GM23338 (cell line): ENCODE measurements around the gene MPZL1. TPM values are rescaled to one million over a fixed set of nuclear protein-coding genes. Genes with fewer than 3 reads are reported as not detected.

Experiments
- ATAC-seq: fragments of 200-7000 bp; cut with Tn5 transposase; 3 replicates; pipeline ENCODE4 v1.9.1; 2020
- DNase-seq: peaks from one replicate; pipeline ENCODE4 v3.0.0-alpha.2; 2015; ENCODE audit warnings: low spot score
- H2AFZ ChIP-seq: fragments of 200-600 bp; sonication (generic); 2 replicates; pipeline ENCODE4 v1.8.0; 2016; ENCODE audit warnings: antibody characterized with exemption, mild to moderate bottlenecking, moderate library complexity
- H3F3A ChIP-seq: fragments of 200-600 bp; sonication (generic); replicated peaks from 2 replicates; pipeline ENCODE4 v1.8.0; 2017; ENCODE audit warnings: antibody characterized with exemption, mixed run types, low read depth
- H3K27ac ChIP-seq: fragments of 200-600 bp; sonication (generic); 2 replicates; pipeline ENCODE4 v1.6.1; 2016; ENCODE audit warnings: low read depth
- H3K27me3 ChIP-seq: fragments of 200-600 bp; sonication (generic); 2 replicates; pipeline ENCODE4 v1.8.0; 2016; ENCODE audit warnings: mild to moderate bottlenecking, mixed run types, moderate library complexity; ENCODE audit not compliant: insufficient read depth
- H3K36me3 ChIP-seq: fragments of 200-600 bp; sonication (generic); 2 replicates; pipeline ENCODE4 v1.8.0; 2016; ENCODE audit warnings: mild to moderate bottlenecking; ENCODE audit not compliant: insufficient read depth
- H3K4me1 ChIP-seq: fragments of 200-600 bp; sonication (generic); 2 replicates; pipeline ENCODE4 v1.8.0; 2016; ENCODE audit warnings: mild to moderate bottlenecking, moderate library complexity; ENCODE audit not compliant: insufficient read depth
- H3K4me2 ChIP-seq: fragments of 200-600 bp; sonication (generic); 2 replicates; pipeline ENCODE4 v1.7.1; 2017; ENCODE audit warnings: mixed run types
- H3K4me3 ChIP-seq: fragments of 200-600 bp; sonication (generic); 2 replicates; pipeline ENCODE4 v1.6.1; 2016; ENCODE audit warnings: mixed run types
- H3K79me2 ChIP-seq: fragments of 200-600 bp; sonication (generic); replicated peaks from 2 replicates; pipeline ENCODE4 v1.8.0; 2017; ENCODE audit warnings: mild to moderate bottlenecking; ENCODE audit not compliant: insufficient read depth
- H3K9me2 ChIP-seq: fragments of 200-600 bp; sonication (generic); 2 replicates; pipeline ENCODE4 v1.8.0; 2017; ENCODE audit not compliant: insufficient read depth
- H4K20me1 ChIP-seq: fragments of 200-600 bp; sonication (generic); replicated peaks from 2 replicates; pipeline ENCODE4 v1.8.0; 2017; ENCODE audit warnings: mild to moderate bottlenecking; ENCODE audit not compliant: insufficient read depth
- H3K27ac Mint-ChIP-seq: 2 replicates; pipeline ENCODE4 v1.8.0; 2020; ENCODE audit warnings: inconsistent platforms, mild to moderate bottlenecking, moderate library complexity, mixed read lengths
- H3K27me3 Mint-ChIP-seq: 3 replicates; pipeline ENCODE4 v1.8.0; 2022; ENCODE audit warnings: low read depth, mild to moderate bottlenecking, moderate library complexity, mixed read lengths, inconsistent platforms; ENCODE audit not compliant: insufficient read depth, poor library complexity
- H3K36me3 Mint-ChIP-seq: 3 replicates; pipeline ENCODE4 v1.8.0; 2021; ENCODE audit warnings: low read depth, mild to moderate bottlenecking, inconsistent platforms, moderate library complexity, mixed read lengths
- H3K4me1 Mint-ChIP-seq: 3 replicates; pipeline ENCODE4 v1.8.0; 2020; ENCODE audit warnings: mild to moderate bottlenecking, inconsistent platforms, mixed read lengths
- H3K4me3 Mint-ChIP-seq: 3 replicates; pipeline ENCODE4 v1.8.0; 2021; ENCODE audit warnings: moderate library complexity, mild to moderate bottlenecking, inconsistent platforms, mixed read lengths
- H3K9me3 Mint-ChIP-seq: 3 replicates; pipeline ENCODE4 v1.8.0; 2020; ENCODE audit warnings: moderate library complexity, mild to moderate bottlenecking, inconsistent platforms, mixed read lengths
- CREB1 ChIP-seq: fragments of 250-450 bp; sonication (Bioruptor Pico); IDR thresholded peaks from 2 replicates; pipeline ENCODE4 v1.5.0; 2020; ENCODE audit warnings: low read depth, mild to moderate bottlenecking, moderate library complexity
- CTCF ChIP-seq, 2 experiments: fragments of 200-600 bp in 1 of 2; sonication (generic) in 1 of 2; conservative IDR thresholded peaks; 2 replicates each; pipeline versions ENCODE4 v1.5.1 to v1.6.1; 2016 to 2017; ENCODE audit warnings: antibody characterized with exemption in 2 of 2, low read depth in 2 of 2, mild to moderate bottlenecking in 2 of 2, moderate library complexity in 1 of 2
- EZH2 ChIP-seq: fragments of 200-600 bp; sonication (generic); IDR thresholded peaks from one replicate; pipeline ENCODE4 v1.8.0; 2017; ENCODE audit warnings: antibody characterized with exemption, mild to moderate bottlenecking, low read depth; ENCODE audit not compliant: unreplicated experiment
- EZH2phosphoT487 ChIP-seq: fragments of 200-600 bp; sonication (generic); IDR thresholded peaks from one replicate; pipeline ENCODE4 v1.8.1; 2018; ENCODE audit warnings: antibody characterized with exemption; ENCODE audit not compliant: unreplicated experiment
- JUNB ChIP-seq: IDR thresholded peaks from one replicate; pipeline ENCODE4 v1.6.1; 2016; ENCODE audit warnings: antibody characterized with exemption; ENCODE audit not compliant: unreplicated experiment
- NANOG ChIP-seq: IDR thresholded peaks from 2 replicates; pipeline ENCODE4 v1.6.1; 2016; ENCODE audit warnings: antibody characterized with exemption, borderline replicate concordance
- POLR2AphosphoS5 ChIP-seq: IDR thresholded peaks from 2 replicates; pipeline ENCODE4 v1.6.1; 2016; ENCODE audit warnings: antibody characterized with exemption, low read depth
- STAT1 ChIP-seq: IDR thresholded peaks from one replicate; pipeline ENCODE4 v1.6.1; 2016; ENCODE audit warnings: antibody characterized with exemption; ENCODE audit not compliant: unreplicated experiment
- ZNF114 ChIP-seq: fragments of 250-450 bp; sonication (Bioruptor Pico); IDR thresholded peaks from 2 replicates; pipeline ENCODE4 v1.5.0; 2020; ENCODE audit warnings: mild to moderate bottlenecking, moderate library complexity
- ZNF331 ChIP-seq: fragments of 250-450 bp; sonication (Bioruptor Pico); IDR thresholded peaks from 2 replicates; pipeline ENCODE4 v1.5.0; 2020; ENCODE audit warnings: low read depth, mild to moderate bottlenecking, moderate library complexity
- polyA plus RNA-seq: library from polyadenylated mRNA; unstranded; fragments of >200 nt; fragmentation: Nextera tagmentation; extraction: Ambion mirVana; gene quantifications from 2 replicates; pipeline ENCODE4 v1.2.1, GENCODE V29; 2016
- total RNA-seq: library from RNA; depleted of rRNA; stranded (reverse); fragments of >200 nt; shearing (Covaris generic); gene quantifications from 2 replicates; pipeline ENCODE4 v1.2.3, GENCODE V29; 2014
- TF ChIP-seq, protein P1 (sequence below): IDR thresholded peaks from one replicate; pipeline ENCODE4 v1.6.1; 2018; ENCODE audit warnings: antibody characterized with exemption; ENCODE audit not compliant: unreplicated experiment
- TF ChIP-seq, protein P2 (sequence below): IDR thresholded peaks from 2 replicates; pipeline ENCODE4 v1.6.1; 2016; ENCODE audit warnings: antibody characterized with exemption
- TF ChIP-seq, protein P3 (sequence below): fragments of 250-450 bp; sonication (Bioruptor Pico); IDR thresholded peaks from 2 replicates; pipeline ENCODE4 v1.5.0; 2020; ENCODE audit warnings: mild to moderate bottlenecking, moderate library complexity

MPZL1 gene
- total and polyA plus RNA-seq, 2 experiments from 2014 or later: 35.1 to 85.1 TPM

DNA sequence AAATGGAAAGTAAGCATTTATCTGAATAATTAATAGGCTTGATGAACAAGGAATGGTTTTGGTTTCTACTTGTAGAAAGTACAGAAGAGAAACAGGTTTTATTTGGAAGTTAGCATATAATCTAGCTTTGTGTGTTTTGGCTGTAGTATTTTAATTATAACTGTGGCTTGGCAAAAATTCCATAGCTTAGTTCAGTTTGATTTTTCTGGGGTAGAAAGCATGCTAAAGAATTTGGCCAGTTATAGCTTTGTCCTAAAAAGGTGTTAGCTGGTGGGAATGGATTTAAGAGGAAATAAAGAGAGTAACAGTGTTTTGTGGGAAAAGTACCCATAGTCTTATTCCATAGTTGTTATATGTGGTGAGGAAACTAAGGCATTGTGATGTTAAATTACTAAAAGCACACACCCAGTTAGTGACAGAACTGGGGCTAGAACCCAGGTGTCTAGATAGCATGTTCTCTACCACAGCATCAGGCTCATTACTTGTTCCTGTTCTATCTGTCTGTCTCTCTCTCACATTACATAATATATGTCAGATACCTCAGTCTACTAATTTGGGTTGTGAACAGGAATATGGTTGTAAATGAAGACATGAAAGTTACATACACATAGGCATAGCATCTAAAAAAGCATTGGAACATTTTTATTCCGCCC, 55.0 kb downstream of the MPZL1 start:
- Mint-ChIP-seq H3K36me3 (peaks cover 72% of the 10 kb centered on the region), H3K9me3 (no peaks in the 10 kb centered on the region; the same call in 2 of the 3 replicates), H3K27me3 (peaks cover 4% of the 10 kb centered on the region), H3K27ac (no peak overlapping the region), H3K4me3 (no peak overlapping the region), H3K4me1 (no peaks in the 10 kb centered on the region)
- Histone ChIP-seq H3K27ac (no peak overlapping the region), H3F3A (no peaks in the 10 kb centered on the region), H2AFZ (no peak overlapping the region), H3K4me2 (no peak overlapping the region), H3K36me3 (peaks cover 21% of the 10 kb centered on the region; the same call in 1 of the 2 replicates), H3K4me3 (no peak overlapping the region), H3K27me3 (no peaks in the 10 kb centered on the region), H3K79me2 (no peaks in the 10 kb centered on the region), H3K9me2 (no peaks in the 10 kb centered on the region), H3K4me1 (no peaks in the 10 kb centered on the region), H4K20me1 (peaks cover 17% of the 10 kb centered on the region)
- TF ChIP-seq POLR2AphosphoS5: no peak
- TF ChIP-seq ZNF331 (CRISPR knock-in tag): no peak
- no peak for TF ChIP-seq EZH2phosphoT487
- no peak for TF ChIP-seq STAT1
- no peak for TF ChIP-seq ZNF114 (CRISPR knock-in tag)
- TF ChIP-seq EZH2: no peak
- TF ChIP-seq, protein P1, sequence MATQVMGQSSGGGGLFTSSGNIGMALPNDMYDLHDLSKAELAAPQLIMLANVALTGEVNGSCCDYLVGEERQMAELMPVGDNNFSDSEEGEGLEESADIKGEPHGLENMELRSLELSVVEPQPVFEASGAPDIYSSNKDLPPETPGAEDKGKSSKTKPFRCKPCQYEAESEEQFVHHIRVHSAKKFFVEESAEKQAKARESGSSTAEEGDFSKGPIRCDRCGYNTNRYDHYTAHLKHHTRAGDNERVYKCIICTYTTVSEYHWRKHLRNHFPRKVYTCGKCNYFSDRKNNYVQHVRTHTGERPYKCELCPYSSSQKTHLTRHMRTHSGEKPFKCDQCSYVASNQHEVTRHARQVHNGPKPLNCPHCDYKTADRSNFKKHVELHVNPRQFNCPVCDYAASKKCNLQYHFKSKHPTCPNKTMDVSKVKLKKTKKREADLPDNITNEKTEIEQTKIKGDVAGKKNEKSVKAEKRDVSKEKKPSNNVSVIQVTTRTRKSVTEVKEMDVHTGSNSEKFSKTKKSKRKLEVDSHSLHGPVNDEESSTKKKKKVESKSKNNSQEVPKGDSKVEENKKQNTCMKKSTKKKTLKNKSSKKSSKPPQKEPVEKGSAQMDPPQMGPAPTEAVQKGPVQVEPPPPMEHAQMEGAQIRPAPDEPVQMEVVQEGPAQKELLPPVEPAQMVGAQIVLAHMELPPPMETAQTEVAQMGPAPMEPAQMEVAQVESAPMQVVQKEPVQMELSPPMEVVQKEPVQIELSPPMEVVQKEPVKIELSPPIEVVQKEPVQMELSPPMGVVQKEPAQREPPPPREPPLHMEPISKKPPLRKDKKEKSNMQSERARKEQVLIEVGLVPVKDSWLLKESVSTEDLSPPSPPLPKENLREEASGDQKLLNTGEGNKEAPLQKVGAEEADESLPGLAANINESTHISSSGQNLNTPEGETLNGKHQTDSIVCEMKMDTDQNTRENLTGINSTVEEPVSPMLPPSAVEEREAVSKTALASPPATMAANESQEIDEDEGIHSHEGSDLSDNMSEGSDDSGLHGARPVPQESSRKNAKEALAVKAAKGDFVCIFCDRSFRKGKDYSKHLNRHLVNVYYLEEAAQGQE: no peak
- TF ChIP-seq JUNB: no peak
- TF ChIP-seq, protein P2, sequence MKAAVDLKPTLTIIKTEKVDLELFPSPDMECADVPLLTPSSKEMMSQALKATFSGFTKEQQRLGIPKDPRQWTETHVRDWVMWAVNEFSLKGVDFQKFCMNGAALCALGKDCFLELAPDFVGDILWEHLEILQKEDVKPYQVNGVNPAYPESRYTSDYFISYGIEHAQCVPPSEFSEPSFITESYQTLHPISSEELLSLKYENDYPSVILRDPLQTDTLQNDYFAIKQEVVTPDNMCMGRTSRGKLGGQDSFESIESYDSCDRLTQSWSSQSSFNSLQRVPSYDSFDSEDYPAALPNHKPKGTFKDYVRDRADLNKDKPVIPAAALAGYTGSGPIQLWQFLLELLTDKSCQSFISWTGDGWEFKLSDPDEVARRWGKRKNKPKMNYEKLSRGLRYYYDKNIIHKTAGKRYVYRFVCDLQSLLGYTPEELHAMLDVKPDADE: no peak
- TF ChIP-seq CTCF (conservative IDR thresholded peaks at IDR 0.05; ENCODE audit: low read depth in 2 of 2): no peak
- no peak for TF ChIP-seq NANOG
- TF ChIP-seq CREB1: no peak
- TF ChIP-seq, protein P3, sequence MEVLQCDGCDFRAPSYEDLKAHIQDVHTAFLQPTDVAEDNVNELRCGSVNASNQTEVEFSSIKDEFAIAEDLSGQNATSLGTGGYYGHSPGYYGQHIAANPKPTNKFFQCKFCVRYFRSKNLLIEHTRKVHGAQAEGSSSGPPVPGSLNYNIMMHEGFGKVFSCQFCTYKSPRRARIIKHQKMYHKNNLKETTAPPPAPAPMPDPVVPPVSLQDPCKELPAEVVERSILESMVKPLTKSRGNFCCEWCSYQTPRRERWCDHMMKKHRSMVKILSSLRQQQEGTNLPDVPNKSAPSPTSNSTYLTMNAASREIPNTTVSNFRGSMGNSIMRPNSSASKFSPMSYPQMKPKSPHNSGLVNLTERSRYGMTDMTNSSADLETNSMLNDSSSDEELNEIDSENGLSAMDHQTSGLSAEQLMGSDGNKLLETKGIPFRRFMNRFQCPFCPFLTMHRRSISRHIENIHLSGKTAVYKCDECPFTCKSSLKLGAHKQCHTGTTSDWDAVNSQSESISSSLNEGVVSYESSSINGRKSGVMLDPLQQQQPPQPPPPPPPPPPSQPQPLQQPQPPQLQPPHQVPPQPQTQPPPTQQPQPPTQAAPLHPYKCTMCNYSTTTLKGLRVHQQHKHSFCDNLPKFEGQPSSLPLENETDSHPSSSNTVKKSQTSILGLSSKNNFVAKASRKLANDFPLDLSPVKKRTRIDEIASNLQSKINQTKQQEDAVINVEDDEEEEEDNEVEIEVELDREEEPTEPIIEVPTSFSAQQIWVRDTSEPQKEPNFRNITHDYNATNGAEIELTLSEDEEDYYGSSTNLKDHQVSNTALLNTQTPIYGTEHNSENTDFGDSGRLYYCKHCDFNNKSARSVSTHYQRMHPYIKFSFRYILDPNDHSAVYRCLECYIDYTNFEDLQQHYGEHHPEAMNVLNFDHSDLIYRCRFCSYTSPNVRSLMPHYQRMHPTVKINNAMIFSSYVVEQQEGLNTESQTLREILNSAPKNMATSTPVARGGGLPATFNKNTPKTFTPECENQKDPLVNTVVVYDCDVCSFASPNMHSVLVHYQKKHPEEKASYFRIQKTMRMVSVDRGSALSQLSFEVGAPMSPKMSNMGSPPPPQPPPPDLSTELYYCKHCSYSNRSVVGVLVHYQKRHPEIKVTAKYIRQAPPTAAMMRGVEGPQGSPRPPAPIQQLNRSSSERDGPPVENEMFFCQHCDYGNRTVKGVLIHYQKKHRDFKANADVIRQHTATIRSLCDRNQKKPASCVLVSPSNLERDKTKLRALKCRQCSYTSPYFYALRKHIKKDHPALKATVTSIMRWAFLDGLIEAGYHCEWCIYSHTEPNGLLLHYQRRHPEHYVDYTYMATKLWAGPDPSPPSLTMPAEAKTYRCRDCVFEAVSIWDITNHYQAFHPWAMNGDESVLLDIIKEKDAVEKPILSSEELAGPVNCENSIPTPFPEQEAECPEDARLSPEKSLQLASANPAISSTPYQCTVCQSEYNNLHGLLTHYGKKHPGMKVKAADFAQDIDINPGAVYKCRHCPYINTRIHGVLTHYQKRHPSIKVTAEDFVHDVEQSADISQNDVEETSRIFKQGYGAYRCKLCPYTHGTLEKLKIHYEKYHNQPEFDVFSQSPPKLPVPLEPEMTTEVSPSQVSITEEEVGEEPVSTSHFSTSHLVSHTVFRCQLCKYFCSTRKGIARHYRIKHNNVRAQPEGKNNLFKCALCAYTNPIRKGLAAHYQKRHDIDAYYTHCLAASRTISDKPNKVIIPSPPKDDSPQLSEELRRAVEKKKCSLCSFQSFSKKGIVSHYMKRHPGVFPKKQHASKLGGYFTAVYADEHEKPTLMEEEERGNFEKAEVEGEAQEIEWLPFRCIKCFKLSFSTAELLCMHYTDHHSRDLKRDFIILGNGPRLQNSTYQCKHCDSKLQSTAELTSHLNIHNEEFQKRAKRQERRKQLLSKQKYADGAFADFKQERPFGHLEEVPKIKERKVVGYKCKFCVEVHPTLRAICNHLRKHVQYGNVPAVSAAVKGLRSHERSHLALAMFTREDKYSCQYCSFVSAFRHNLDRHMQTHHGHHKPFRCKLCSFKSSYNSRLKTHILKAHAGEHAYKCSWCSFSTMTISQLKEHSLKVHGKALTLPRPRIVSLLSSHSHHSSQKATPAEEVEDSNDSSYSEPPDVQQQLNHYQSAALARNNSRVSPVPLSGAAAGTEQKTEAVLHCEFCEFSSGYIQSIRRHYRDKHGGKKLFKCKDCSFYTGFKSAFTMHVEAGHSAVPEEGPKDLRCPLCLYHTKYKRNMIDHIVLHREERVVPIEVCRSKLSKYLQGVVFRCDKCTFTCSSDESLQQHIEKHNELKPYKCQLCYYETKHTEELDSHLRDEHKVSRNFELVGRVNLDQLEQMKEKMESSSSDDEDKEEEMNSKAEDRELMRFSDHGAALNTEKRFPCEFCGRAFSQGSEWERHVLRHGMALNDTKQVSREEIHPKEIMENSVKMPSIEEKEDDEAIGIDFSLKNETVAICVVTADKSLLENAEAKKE (CRISPR knock-in tag): no peak
- DNase-seq: no peak
- no peak for ATAC-seq
